SHP77 treated with DMSO at 0.1 percent for 48 hours (cell line): ENCODE data around the gene BTN3A1.
"Not testable (repeated sequence)": the region's sequence is repeated elsewhere in the genome, so short reads cannot be mapped to it uniquely, and the experiment has no call there.

Experiments used
- DNase-seq: peaks from one replicate; lab custom pipeline; 2025; lab: John Stamatoyannopoulos, UW

Gene BTN3A1

GRCh38 chr6:26401987-26402658 is at the start of gene BTN3A1:
TSS of gene BTN3A1 (plus strand) at chr6:26402275. CDS start at chr6:26405564, 3,289 bp downstream.
- peak; percentile 59 for DNase-seq

GRCh38 chr6:26352315-26352714 is 49.8 kb upstream of the BTN3A1 start:
- no peak for DNase-seq

- DNase-seq, result no peak
These were observed 47.9 kb upstream of the BTN3A1 start for GRCh38 chr6:26354162-26354561.

GRCh38 chr6:26355366-26355765 is 46.7 kb upstream of the BTN3A1 start:
- no peak for DNase-seq

GRCh38 chr6:26357543-26357942 is 44.5 kb upstream of the BTN3A1 start:
- not testable (repeated sequence) for DNase-seq

- no peak for DNase-seq
These were observed 43.5 kb upstream of the BTN3A1 start for GRCh38 chr6:26358511-26358981.

GRCh38 chr6:26359765-26360164 is 42.3 kb upstream of the BTN3A1 start:
- no peak for DNase-seq

- no peak for DNase-seq
These were observed 41.3 kb upstream of the BTN3A1 start for GRCh38 chr6:26360451-26361416.

- DNase-seq, result no peak
These were observed 40.5 kb upstream of the BTN3A1 start for GRCh38 chr6:26361544-26361943.

- no peak for DNase-seq
These were observed 39.8 kb upstream of the BTN3A1 start for GRCh38 chr6:26362093-26362835.

- no peak for DNase-seq
These were observed 39.2 kb upstream of the BTN3A1 start for GRCh38 chr6:26362836-26363220.

GRCh38 chr6:26363882-26364701 is 38.0 kb upstream of the BTN3A1 start:
- no peak for DNase-seq

GRCh38 chr6:26365633-26365995 is 36.5 kb upstream of the BTN3A1 start:
- no peak for DNase-seq

- DNase-seq, result peak; percentile 15
These were observed 35.6 kb upstream of the BTN3A1 start for GRCh38 chr6:26366504-26366903.

- no peak for DNase-seq
These were observed 35.0 kb upstream of the BTN3A1 start for GRCh38 chr6:26367114-26367513.

- not testable (repeated sequence) for DNase-seq
These were observed 30.3 kb upstream of the BTN3A1 start for GRCh38 chr6:26371813-26372212.

GRCh38 chr6:26372308-26373144 is 29.5 kb upstream of the BTN3A1 start:
- no peak for DNase-seq

GRCh38 chr6:26375270-26375669 is 26.8 kb upstream of the BTN3A1 start:
- no peak for DNase-seq

GRCh38 chr6:26377719-26378118 is 24.4 kb upstream of the BTN3A1 start:
- DNase-seq, result no peak

GRCh38 chr6:26378143-26378542 is 23.9 kb upstream of the BTN3A1 start:
- DNase-seq, result not testable (repeated sequence)

GRCh38 chr6:26379292-26379691 is 22.8 kb upstream of the BTN3A1 start:
- no peak for DNase-seq
